ENCODE data around the gene ZAP70. TPM values are rescaled to one million over a fixed set of nuclear protein-coding genes. Genes with fewer than 3 reads are reported as not detected.

Gene ZAP70
- total RNA-seq, 1 experiment from 2014 or later = 0.54 TPM

DNA sequence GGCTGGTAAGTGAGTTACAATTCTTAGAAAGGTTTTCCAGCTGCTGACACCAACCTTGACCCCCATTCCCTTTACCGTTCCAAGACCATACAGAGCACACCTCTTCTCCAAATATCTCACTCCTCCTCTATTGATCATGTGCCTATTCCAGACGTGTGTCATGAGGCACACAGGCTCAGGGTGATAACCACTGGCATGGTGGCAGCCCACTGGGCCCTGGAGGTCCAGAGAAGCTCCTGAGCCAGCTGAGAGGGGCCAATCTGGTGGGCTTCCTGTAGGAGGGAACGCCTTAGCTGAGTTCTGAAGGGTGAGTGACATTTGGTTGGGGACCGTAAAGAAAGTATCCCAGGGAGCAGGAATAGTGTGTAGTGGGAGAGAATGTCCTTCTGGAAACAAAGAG, 28.3 kb downstream of the ZAP70 start:
- Histone ChIP-seq H3K4me3 (ENCODE audit: low read depth in 2 of 2, low read length in 2 of 2) (no peak overlapping the region), H3K36me3 (ENCODE audit: control insufficient read depth, insufficient read depth, low read length) (no peaks in the 10 kb centered on the region), H3K27ac (ENCODE audit: low read length) (no peak overlapping the region), H3K4me1 (ENCODE audit: control insufficient read depth, insufficient read depth, low read length) (no peaks in the 10 kb centered on the region), H3K9me3 (ENCODE audit: control insufficient read depth, insufficient read depth, low read depth, low read length) (no peaks in the 10 kb centered on the region), H3K27me3 (ENCODE audit: control insufficient read depth, insufficient read depth, low read length) (no peaks in the 10 kb centered on the region)
- in situ Hi-C loops (cut with HindIII; ENCODE audit: low pct_unique_long_range_greater_than_20kb, low sequenced_read_pairs) = no loop called here
- DNase-seq (ENCODE audit: low read depth, low spot score) (no peak), ATAC-seq (no peak)
- CTCF ChIA-PET = no interaction called here
- intact Hi-C loops (cut with micrococcal nuclease; ENCODE audit: unreplicated experiment) = no loop called here
- POLR2A ChIA-PET = no interaction called here
- TF ChIP-seq SIN3A (IDR thresholded peaks at IDR 0.05; ENCODE audit: borderline replicate concordance, insufficient read depth, low read depth, low read length) = no peak
- no TSS peak for BruUV-seq (replicated peaks)

DNA sequence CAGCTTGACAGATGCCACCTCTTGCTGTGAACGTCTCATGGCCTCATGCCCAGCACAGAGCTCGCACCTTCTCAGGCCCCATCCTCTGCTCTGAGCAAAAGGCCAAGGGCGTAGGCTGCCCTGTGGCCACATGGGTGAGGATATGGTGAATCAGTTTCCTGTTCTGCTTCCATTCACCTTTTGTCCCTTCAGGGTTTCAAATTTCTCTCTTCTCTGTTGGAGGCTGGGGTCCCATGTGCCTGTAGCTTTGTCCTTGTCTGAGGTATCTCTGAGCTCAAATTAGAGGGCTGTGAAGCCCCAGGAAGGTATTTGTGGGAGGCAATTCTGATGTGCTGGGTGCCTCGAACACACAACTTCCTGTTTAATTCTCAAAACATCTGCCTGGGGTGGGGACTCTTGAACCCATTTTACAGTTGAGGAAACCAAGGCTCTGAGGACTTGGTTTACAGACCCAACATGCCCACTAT, 29.0 kb downstream of the ZAP70 start:
- in situ Hi-C loops (cut with HindIII; ENCODE audit: low pct_unique_long_range_greater_than_20kb, low sequenced_read_pairs) = no loop called here

DNA sequence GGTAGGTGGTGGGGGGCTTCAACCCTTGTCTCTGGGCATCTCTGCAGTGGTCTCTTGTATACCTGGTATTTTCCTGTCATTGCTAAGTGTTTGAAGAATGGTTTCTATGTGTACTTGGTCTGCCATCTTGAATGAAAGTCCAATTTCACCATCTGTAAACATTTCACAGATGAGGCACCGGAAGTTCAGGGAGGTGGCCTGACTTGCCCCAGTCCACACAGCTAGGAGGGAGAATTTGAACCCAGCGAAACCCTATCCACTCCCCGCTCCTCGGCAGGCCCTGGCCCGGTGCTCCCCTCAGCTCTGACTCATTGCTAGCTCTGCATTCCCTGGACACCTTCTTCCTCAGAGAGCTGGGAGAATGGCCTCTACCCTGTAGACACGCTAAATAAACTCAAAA, 30.5 kb downstream of the ZAP70 start:
- H3K4me1 ChIP-seq (ENCODE audit: control insufficient read depth, insufficient read depth, low read length) = no peaks in the 10 kb centered on the region
- no peak overlapping the region for H3K27ac ChIP-seq (ENCODE audit: low read length)
- ATAC-seq (no peak), DNase-seq (ENCODE audit: low read depth, low spot score) (no peak)
- ChIA-PET CTCF (no interaction called here), POLR2A (no interaction called here)
- no peak overlapping the region for H3K4me3 ChIP-seq (ENCODE audit: low read depth in 2 of 2, low read length in 2 of 2)
- no peaks in the 10 kb centered on the region for H3K36me3 ChIP-seq (ENCODE audit: control insufficient read depth, insufficient read depth, low read length)
- no peaks in the 10 kb centered on the region for H3K27me3 ChIP-seq (ENCODE audit: control insufficient read depth, insufficient read depth, low read length)
- TF ChIP-seq, protein P1, sequence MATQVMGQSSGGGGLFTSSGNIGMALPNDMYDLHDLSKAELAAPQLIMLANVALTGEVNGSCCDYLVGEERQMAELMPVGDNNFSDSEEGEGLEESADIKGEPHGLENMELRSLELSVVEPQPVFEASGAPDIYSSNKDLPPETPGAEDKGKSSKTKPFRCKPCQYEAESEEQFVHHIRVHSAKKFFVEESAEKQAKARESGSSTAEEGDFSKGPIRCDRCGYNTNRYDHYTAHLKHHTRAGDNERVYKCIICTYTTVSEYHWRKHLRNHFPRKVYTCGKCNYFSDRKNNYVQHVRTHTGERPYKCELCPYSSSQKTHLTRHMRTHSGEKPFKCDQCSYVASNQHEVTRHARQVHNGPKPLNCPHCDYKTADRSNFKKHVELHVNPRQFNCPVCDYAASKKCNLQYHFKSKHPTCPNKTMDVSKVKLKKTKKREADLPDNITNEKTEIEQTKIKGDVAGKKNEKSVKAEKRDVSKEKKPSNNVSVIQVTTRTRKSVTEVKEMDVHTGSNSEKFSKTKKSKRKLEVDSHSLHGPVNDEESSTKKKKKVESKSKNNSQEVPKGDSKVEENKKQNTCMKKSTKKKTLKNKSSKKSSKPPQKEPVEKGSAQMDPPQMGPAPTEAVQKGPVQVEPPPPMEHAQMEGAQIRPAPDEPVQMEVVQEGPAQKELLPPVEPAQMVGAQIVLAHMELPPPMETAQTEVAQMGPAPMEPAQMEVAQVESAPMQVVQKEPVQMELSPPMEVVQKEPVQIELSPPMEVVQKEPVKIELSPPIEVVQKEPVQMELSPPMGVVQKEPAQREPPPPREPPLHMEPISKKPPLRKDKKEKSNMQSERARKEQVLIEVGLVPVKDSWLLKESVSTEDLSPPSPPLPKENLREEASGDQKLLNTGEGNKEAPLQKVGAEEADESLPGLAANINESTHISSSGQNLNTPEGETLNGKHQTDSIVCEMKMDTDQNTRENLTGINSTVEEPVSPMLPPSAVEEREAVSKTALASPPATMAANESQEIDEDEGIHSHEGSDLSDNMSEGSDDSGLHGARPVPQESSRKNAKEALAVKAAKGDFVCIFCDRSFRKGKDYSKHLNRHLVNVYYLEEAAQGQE (IDR thresholded peaks at IDR 0.05; ENCODE audit: insufficient read depth in 1 of 2, low read depth in 2 of 2, low read length in 1 of 2) = no peak
- TF ChIP-seq, protein P2, sequence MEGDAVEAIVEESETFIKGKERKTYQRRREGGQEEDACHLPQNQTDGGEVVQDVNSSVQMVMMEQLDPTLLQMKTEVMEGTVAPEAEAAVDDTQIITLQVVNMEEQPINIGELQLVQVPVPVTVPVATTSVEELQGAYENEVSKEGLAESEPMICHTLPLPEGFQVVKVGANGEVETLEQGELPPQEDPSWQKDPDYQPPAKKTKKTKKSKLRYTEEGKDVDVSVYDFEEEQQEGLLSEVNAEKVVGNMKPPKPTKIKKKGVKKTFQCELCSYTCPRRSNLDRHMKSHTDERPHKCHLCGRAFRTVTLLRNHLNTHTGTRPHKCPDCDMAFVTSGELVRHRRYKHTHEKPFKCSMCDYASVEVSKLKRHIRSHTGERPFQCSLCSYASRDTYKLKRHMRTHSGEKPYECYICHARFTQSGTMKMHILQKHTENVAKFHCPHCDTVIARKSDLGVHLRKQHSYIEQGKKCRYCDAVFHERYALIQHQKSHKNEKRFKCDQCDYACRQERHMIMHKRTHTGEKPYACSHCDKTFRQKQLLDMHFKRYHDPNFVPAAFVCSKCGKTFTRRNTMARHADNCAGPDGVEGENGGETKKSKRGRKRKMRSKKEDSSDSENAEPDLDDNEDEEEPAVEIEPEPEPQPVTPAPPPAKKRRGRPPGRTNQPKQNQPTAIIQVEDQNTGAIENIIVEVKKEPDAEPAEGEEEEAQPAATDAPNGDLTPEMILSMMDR (IDR thresholded peaks at IDR 0.05) = no peak
- no peak for TF ChIP-seq SIN3A (IDR thresholded peaks at IDR 0.05; ENCODE audit: borderline replicate concordance, insufficient read depth, low read depth, low read length)
- no peak for TF ChIP-seq TCF7L2 (IDR thresholded peaks at IDR 0.05; ENCODE audit: low read depth, low read length)
- no peak for TF ChIP-seq POLR2AphosphoS5 (IDR thresholded peaks at IDR 0.05; ENCODE audit: low read depth, low read length)
- intact Hi-C loops (cut with micrococcal nuclease; ENCODE audit: unreplicated experiment) (no loop called here), in situ Hi-C loops (cut with HindIII; ENCODE audit: low pct_unique_long_range_greater_than_20kb, low sequenced_read_pairs) (no loop called here)
- H3K9me3 ChIP-seq (ENCODE audit: control insufficient read depth, insufficient read depth, low read depth, low read length) = no peaks in the 10 kb centered on the region
- no TSS peak for BruUV-seq (replicated peaks)

More for the DNA sequence above, 29.0 kb downstream of the ZAP70 start:
- no peak overlapping the region for H3K4me3 ChIP-seq (ENCODE audit: low read depth in 2 of 2, low read length in 2 of 2)
- no peaks in the 10 kb centered on the region for H3K36me3 ChIP-seq (ENCODE audit: control insufficient read depth, insufficient read depth, low read length)
- ChIA-PET CTCF (interaction anchor here (0.8 kb wide), 1 partner anchor 545 kb away, joined by 3 read pairs; no protein-coding TSS in a partner anchor), POLR2A (no interaction called here)
- intact Hi-C loops (cut with micrococcal nuclease; ENCODE audit: unreplicated experiment) = no loop called here
- no peaks in the 10 kb centered on the region for H3K9me3 ChIP-seq (ENCODE audit: control insufficient read depth, insufficient read depth, low read depth, low read length)
- H3K27ac ChIP-seq (ENCODE audit: low read length) = no peak overlapping the region
- DNase-seq (ENCODE audit: low read depth, low spot score) (no peak), ATAC-seq (no peak)
- H3K27me3 ChIP-seq (ENCODE audit: control insufficient read depth, insufficient read depth, low read length) = no peaks in the 10 kb centered on the region
- TF ChIP-seq TCF7L2 (IDR thresholded peaks at IDR 0.05; ENCODE audit: low read depth, low read length) = no peak
- TF ChIP-seq, protein P1 (IDR thresholded peaks at IDR 0.05; ENCODE audit: insufficient read depth in 1 of 2, low read depth in 2 of 2, low read length in 1 of 2) = no peak
- TF ChIP-seq, protein P2 (IDR thresholded peaks at IDR 0.05) = no peak
- no peak for TF ChIP-seq POLR2AphosphoS5 (IDR thresholded peaks at IDR 0.05; ENCODE audit: low read depth, low read length)
- TF ChIP-seq SIN3A (IDR thresholded peaks at IDR 0.05; ENCODE audit: borderline replicate concordance, insufficient read depth, low read depth, low read length) = no peak
- BruUV-seq (replicated peaks) = no TSS peak
- H3K4me1 ChIP-seq (ENCODE audit: control insufficient read depth, insufficient read depth, low read length) = no peaks in the 10 kb centered on the region
